MM.1S (cell line): ENCODE measurements around the gene AGO1.
A peak's percentile ranks its signal among the peaks of the same experiment; 100 is the strongest.

Experiments
- DNase-seq: peaks from one replicate; pipeline ENCODE4 v3.0.0-alpha.2; 2015
- H2AFZ ChIP-seq: fragments of 300-600 bp; sonication (generic); 2 replicates; pipeline ENCODE4 v1.6.0; 2016; ENCODE audit warnings: antibody characterized with exemption, low read length
- H3F3A ChIP-seq: fragments of 300-600 bp; sonication (generic); 2 replicates; pipeline ENCODE4 v1.6.1; 2016; ENCODE audit warnings: mild to moderate bottlenecking, antibody characterized with exemption, low read length, moderate library complexity, mixed read lengths; ENCODE audit not compliant: insufficient read depth
- H3K27ac ChIP-seq: fragments of 300-600 bp; sonication (generic); 2 replicates; pipeline ENCODE4 v1.5.1; 2016; ENCODE audit warnings: mild to moderate bottlenecking, low read length
- H3K27me3 ChIP-seq: fragments of 300-600 bp; sonication (generic); replicated peaks from 2 replicates; pipeline ENCODE4 v1.6.0; 2016; ENCODE audit warnings: low read length; ENCODE audit not compliant: insufficient read depth
- H3K36me3 ChIP-seq: fragments of 300-600 bp; sonication (generic); replicated peaks from 2 replicates; pipeline ENCODE4 v1.6.1; 2016; ENCODE audit warnings: mild to moderate bottlenecking, low read length, mixed read lengths; ENCODE audit not compliant: insufficient read depth
- H3K4me1 ChIP-seq: fragments of 300-600 bp; sonication (generic); 2 replicates; pipeline ENCODE4 v1.6.1; 2016; ENCODE audit warnings: low read length, mixed read lengths
- H3K4me2 ChIP-seq: fragments of 300-600 bp; sonication (generic); 2 replicates; pipeline ENCODE4 v1.6.0; 2016; ENCODE audit warnings: low read depth, low read length
- H3K4me3 ChIP-seq: fragments of 300-600 bp; sonication (generic); 2 replicates; pipeline ENCODE4 v1.5.1; 2016; ENCODE audit warnings: low read length, mixed read lengths
- H3K79me2 ChIP-seq: fragments of 300-600 bp; sonication (generic); 2 replicates; pipeline ENCODE4 v1.6.1; 2016; ENCODE audit warnings: mixed run types, low read length, mixed read lengths
- H3K9ac ChIP-seq: fragments of 300-600 bp; sonication (generic); 2 replicates; pipeline ENCODE4 v1.6.1; 2016; ENCODE audit warnings: low read length, mixed read lengths
- H3K9me2 ChIP-seq: fragments of 300-600 bp; sonication (generic); replicated peaks from 2 replicates; pipeline ENCODE4 v1.6.1; 2016; ENCODE audit warnings: mild to moderate bottlenecking, low read length, mixed read lengths; ENCODE audit not compliant: insufficient read depth
- H3K9me3 ChIP-seq: fragments of 300-600 bp; sonication (generic); replicated peaks from 2 replicates; pipeline ENCODE4 v1.6.1; 2016; ENCODE audit warnings: mild to moderate bottlenecking, low read length, mixed read lengths; ENCODE audit not compliant: insufficient read depth
- H4K20me1 ChIP-seq: fragments of 300-600 bp; sonication (generic); 2 replicates; pipeline ENCODE4 v1.6.1; 2016; ENCODE audit warnings: mild to moderate bottlenecking, low read length, moderate library complexity, mixed read lengths; ENCODE audit not compliant: insufficient read depth
- CTCF ChIP-seq: fragments of 300-600 bp; sonication (generic); IDR thresholded peaks from 2 replicates; pipeline ENCODE4 v1.5.1; 2016; ENCODE audit warnings: antibody characterized with exemption, low read length, mixed read lengths
- EZH2 ChIP-seq: fragments of 300-600 bp; sonication (generic); optimal IDR thresholded peaks from 2 replicates; pipeline ENCODE3; 2017; ENCODE audit warnings: low read depth, mild to moderate bottlenecking, antibody characterized with exemption, low read length, mixed read lengths
- EZH2phosphoT487 ChIP-seq: fragments of 300-600 bp; sonication (generic); IDR thresholded peaks from 2 replicates; pipeline ENCODE4 v1.6.1; 2018; ENCODE audit warnings: antibody characterized with exemption, low read length

Gene AGO1

GRCh38 chr1:35935442-35936388, 52.7 kb downstream of the AGO1 start:
- peak; percentile 53 for DNase-seq
- no peak overlapping the region for H3K9ac ChIP-seq

GRCh38 chr1:35936838-35937237, 53.8 kb downstream of the AGO1 start:
- H3F3A ChIP-seq, result peaks cover 12% of the 10 kb centered on the region; the same call in 1 of the 2 replicates
- H3K4me1 ChIP-seq, result peaks cover 16% of the 10 kb centered on the region
- DNase-seq, result no peak
- H3K4me2 ChIP-seq, result no peak overlapping the region
- H4K20me1 ChIP-seq, result peaks cover 14% of the 10 kb centered on the region; the same call in 1 of the 2 replicates
- H3K9me2 ChIP-seq, result no peaks in the 10 kb centered on the region
- H3K9ac ChIP-seq, result no peak overlapping the region
- no peak overlapping the region for H3K4me3 ChIP-seq
- peaks cover 94% of the 10 kb centered on the region for H3K79me2 ChIP-seq
- no peaks in the 10 kb centered on the region for H3K9me3 ChIP-seq
- H2AFZ ChIP-seq, result no peak overlapping the region
- H3K36me3 ChIP-seq, result no peaks in the 10 kb centered on the region
- no peak overlapping the region for H3K27ac ChIP-seq
- no peaks in the 10 kb centered on the region for H3K27me3 ChIP-seq
- no peak for TF ChIP-seq CTCF
- no peak for TF ChIP-seq EZH2
- TF ChIP-seq EZH2phosphoT487, result no peak

More at GRCh38 chr1:35935442-35936388, 52.7 kb downstream of the AGO1 start:
- H3K4me2 ChIP-seq, result no peak overlapping the region
- H2AFZ ChIP-seq, result no peak overlapping the region
- H3F3A ChIP-seq, result peaks cover 21% of the 10 kb centered on the region
- peaks cover 16% of the 10 kb centered on the region for H3K4me1 ChIP-seq
- no peaks in the 10 kb centered on the region for H3K36me3 ChIP-seq
- no peaks in the 10 kb centered on the region for H3K27me3 ChIP-seq
- no peak overlapping the region for H3K4me3 ChIP-seq
- peaks cover 14% of the 10 kb centered on the region; the same call in 1 of the 2 replicates for H4K20me1 ChIP-seq
- TF ChIP-seq EZH2phosphoT487 (no peak), CTCF (no peak), EZH2 (no peak)
- peaks cover 90% of the 10 kb centered on the region for H3K79me2 ChIP-seq
- H3K9me3 ChIP-seq, result no peaks in the 10 kb centered on the region
- H3K27ac ChIP-seq, result no peak overlapping the region
- H3K9me2 ChIP-seq, result no peaks in the 10 kb centered on the region

GRCh38 chr1:35939484-35939883, 56.5 kb downstream of the AGO1 start:
- Histone ChIP-seq H3K4me2 (no peak overlapping the region), H3K79me2 (peaks cover 84% of the 10 kb centered on the region), H3K27ac (no peak overlapping the region), H3K9ac (no peak overlapping the region), H4K20me1 (peaks cover 14% of the 10 kb centered on the region; the same call in 1 of the 2 replicates), H2AFZ (no peak overlapping the region), H3F3A (peaks cover 10% of the 10 kb centered on the region; the same call in 1 of the 2 replicates), H3K27me3 (no peaks in the 10 kb centered on the region), H3K4me3 (no peak overlapping the region), H3K9me2 (no peaks in the 10 kb centered on the region), H3K36me3 (no peaks in the 10 kb centered on the region), H3K9me3 (no peaks in the 10 kb centered on the region), H3K4me1 (peaks cover 11% of the 10 kb centered on the region)
- TF ChIP-seq EZH2, result no peak
- no peak for TF ChIP-seq CTCF
- no peak for TF ChIP-seq EZH2phosphoT487
- no peak for DNase-seq
